SKM-1 (cell line): Measurements from ENCODE around the gene PLAA.

Source experiments
- DNase-seq: peaks from one replicate; lab custom pipeline; 2025; ENCODE audit not compliant: unreplicated experiment; lab: John Stamatoyannopoulos, UW

Gene PLAA

GRCh38 chr9:26946753-26947727, at the start of gene PLAA:
PLAA (minus strand) TSS chr9:26947242; CDS start chr9:26947045, 197 bp downstream.
- DNase-seq, result peak; percentile 76

- no peak for DNase-seq
Measured at GRCh38 chr9:26995810-26996209, 48.8 kb upstream of the PLAA start.

- no peak for DNase-seq
Measured at GRCh38 chr9:26983340-26983739, 36.3 kb upstream of the PLAA start.

- no peak for DNase-seq
Measured at GRCh38 chr9:26975728-26976707, 29.0 kb upstream of the PLAA start.

- no peak for DNase-seq
Measured at GRCh38 chr9:26974927-26975326, 27.9 kb upstream of the PLAA start.

GRCh38 chr9:26973989-26974388, 26.9 kb upstream of the PLAA start:
- no peak for DNase-seq

- DNase-seq, result no peak
Measured at GRCh38 chr9:26971721-26972120, 24.7 kb upstream of the PLAA start.

- DNase-seq, result no peak
Measured at GRCh38 chr9:26956860-26957233, 9.8 kb upstream of the PLAA start.

GRCh38 chr9:26955921-26956859, 9.1 kb upstream of the PLAA start, which contains the start of gene IFT74:
IFT74 (plus strand) TSS chr9:26956412; CDS start chr9:26961968, 5,556 bp downstream.
- peak; percentile 96 for DNase-seq

GRCh38 chr9:26955222-26955903, 8.3 kb upstream of the PLAA start:
- DNase-seq, result peak; percentile 29

- no peak for DNase-seq
Measured at GRCh38 chr9:26954050-26954508, 7.0 kb upstream of the PLAA start.

- no peak for DNase-seq
Measured at GRCh38 chr9:26951794-26952193, 4.8 kb upstream of the PLAA start.

GRCh38 chr9:26950521-26950920, 3.5 kb upstream of the PLAA start:
- DNase-seq, result no peak

GRCh38 chr9:26949637-26950069, 2.6 kb upstream of the PLAA start:
- no peak for DNase-seq

GRCh38 chr9:26947736-26948135, 694 bp upstream of the PLAA start:
- no peak for DNase-seq

- no peak for DNase-seq
Measured at GRCh38 chr9:26945591-26945990, 1.5 kb downstream of the PLAA start.

GRCh38 chr9:26940779-26941178, 6.3 kb downstream of the PLAA start:
- DNase-seq, result no peak

GRCh38 chr9:26939955-26940711, 6.9 kb downstream of the PLAA start:
- no peak for DNase-seq

- no peak for DNase-seq
Measured at GRCh38 chr9:26937816-26938371, 9.1 kb downstream of the PLAA start.
